H9 (cell line): ENCODE results near the gene PMEPA1. TPM values are rescaled to one million over a fixed set of nuclear protein-coding genes. Genes with fewer than 3 reads are reported as not detected.
A peak's percentile ranks its signal among the peaks of the same experiment; 100 is the strongest.

Source experiments
- DNase-seq: peaks from one replicate; pipeline ENCODE4 v3.0.0-alpha.2; 2017
- H2AFZ ChIP-seq: one replicate; pipeline ENCODE4 v1.6.1; 2013; ENCODE audit warnings: mild to moderate bottlenecking, low read length, control low read depth, moderate library complexity
- H2AK5ac ChIP-seq: 2 replicates; pipeline ENCODE4 v1.6.1; 2013; ENCODE audit warnings: low read length, control low read depth, mixed read lengths; ENCODE audit not compliant: insufficient read length
- H2BK120ac ChIP-seq: one replicate; pipeline ENCODE4 v1.6.1; 2013; ENCODE audit warnings: low read depth, mild to moderate bottlenecking, low read length, control low read depth, inconsistent platforms; ENCODE audit not compliant: poor library complexity, severe bottlenecking
- H2BK12ac ChIP-seq: 2 replicates; pipeline ENCODE4 v1.6.1; 2013; ENCODE audit warnings: low read length, control low read depth, mixed read lengths, low read depth; ENCODE audit not compliant: insufficient read length
- H2BK15ac ChIP-seq: 2 replicates; pipeline ENCODE4 v1.6.1; 2013; ENCODE audit warnings: low read depth, low read length, control low read depth
- H2BK20ac ChIP-seq: one replicate; pipeline ENCODE4 v1.6.1; 2013; ENCODE audit warnings: low read depth, mild to moderate bottlenecking, low read length, control low read depth, inconsistent platforms; ENCODE audit not compliant: poor library complexity, severe bottlenecking
- H2BK5ac ChIP-seq: 2 replicates; pipeline ENCODE4 v1.6.1; 2013; ENCODE audit warnings: low read length, control low read depth, mixed read lengths; ENCODE audit not compliant: insufficient read length
- H3K14ac ChIP-seq: 2 replicates; pipeline ENCODE4 v1.6.1; 2013; ENCODE audit warnings: low read length, control low read depth; ENCODE audit not compliant: insufficient read depth
- H3K18ac ChIP-seq: 2 replicates; pipeline ENCODE4 v1.6.1; 2013; ENCODE audit warnings: low read depth, mild to moderate bottlenecking, mixed read lengths, low read length, control low read depth; ENCODE audit not compliant: insufficient read length
- H3K23ac ChIP-seq: 2 replicates; pipeline ENCODE4 v1.6.1; 2013; ENCODE audit warnings: low read length, control low read depth, mixed read lengths, low read depth; ENCODE audit not compliant: insufficient read length
- H3K23me2 ChIP-seq: 2 replicates; pipeline ENCODE4 v1.6.1; 2013; ENCODE audit warnings: low read depth, mild to moderate bottlenecking, mixed read lengths, low read length, control low read depth; ENCODE audit not compliant: insufficient read length, poor library complexity, severe bottlenecking
- H3K27ac ChIP-seq: 2 replicates; pipeline ENCODE4 v1.5.1; 2013; ENCODE audit warnings: low read length, control low read depth, mixed read lengths, low read depth; ENCODE audit not compliant: insufficient read length
- H3K27me3 ChIP-seq: 2 replicates; pipeline ENCODE4 v1.6.1; 2013; ENCODE audit warnings: low read length, control low read depth, inconsistent platforms; ENCODE audit not compliant: insufficient read depth
- H3K4ac ChIP-seq: 2 replicates; pipeline ENCODE4 v1.6.1; 2013; ENCODE audit warnings: low read depth, mild to moderate bottlenecking, control low read depth, inconsistent platforms, low read length, moderate library complexity
- H3K4me1 ChIP-seq: 2 replicates; pipeline ENCODE4 v1.6.1; 2013; ENCODE audit warnings: low read length, control low read depth, inconsistent platforms; ENCODE audit not compliant: insufficient read depth
- H3K4me2 ChIP-seq: 2 replicates; pipeline ENCODE4 v1.6.1; 2013; ENCODE audit warnings: low read length, control low read depth, mixed read lengths; ENCODE audit not compliant: insufficient read length, insufficient read depth
- H3K56ac ChIP-seq: 2 replicates; pipeline ENCODE4 v1.6.1; 2013; ENCODE audit warnings: low read depth, mild to moderate bottlenecking, mixed read lengths, low read length, control low read depth; ENCODE audit not compliant: insufficient read length
- H3K79me1 ChIP-seq: 2 replicates; pipeline ENCODE4 v1.6.1; 2013; ENCODE audit warnings: low read depth, mild to moderate bottlenecking, moderate library complexity, low read length, control low read depth, inconsistent platforms; ENCODE audit not compliant: insufficient read depth, poor library complexity, severe bottlenecking
- H3K79me2 ChIP-seq: 2 replicates; pipeline ENCODE4 v1.6.1; 2013; ENCODE audit warnings: low read length, control low read depth, inconsistent platforms; ENCODE audit not compliant: insufficient read depth
- H3K9ac ChIP-seq: 2 replicates; pipeline ENCODE4 v1.6.1; 2013; ENCODE audit warnings: low read length, control low read depth, mixed read lengths; ENCODE audit not compliant: insufficient read length; ENCODE audit errors: extremely low read depth
- H3K9me3 ChIP-seq: one replicate; pipeline ENCODE4 v1.6.1; 2013; ENCODE audit warnings: low read depth, low read length, inconsistent platforms; ENCODE audit not compliant: control insufficient read depth
- H3T11ph ChIP-seq: one replicate; pipeline ENCODE4 v1.6.1; 2013; ENCODE audit warnings: mild to moderate bottlenecking, low read length, control low read depth, inconsistent platforms
- H4K20me1 ChIP-seq: one replicate; pipeline ENCODE4 v1.6.1; 2013; ENCODE audit not compliant: control insufficient read depth, insufficient read length, insufficient read depth
- H4K5ac ChIP-seq: 2 replicates; pipeline ENCODE4 v1.6.1; 2013; ENCODE audit warnings: low read depth, mild to moderate bottlenecking, mixed read lengths, low read length, control low read depth; ENCODE audit not compliant: insufficient read length
- H4K8ac ChIP-seq: replicated peaks from 2 replicates; pipeline ENCODE4 v1.6.1; 2013; ENCODE audit warnings: low read length, control low read depth, mixed read lengths, low read depth; ENCODE audit not compliant: insufficient read length
- H4K91ac ChIP-seq: 2 replicates; pipeline ENCODE4 v1.6.1; 2013; ENCODE audit warnings: low read depth, mild to moderate bottlenecking, moderate library complexity, mixed read lengths, low read length, control low read depth; ENCODE audit not compliant: insufficient read length
- H3K27ac Mint-ChIP-seq, 3 experiments: 2 replicates in 2 of 3; 3 replicates in 1 of 3; pipeline ENCODE4 v1.8.0; 2020 to 2021; ENCODE audit warnings: mixed read lengths in 3 of 3, mild to moderate bottlenecking in 1 of 3, moderate library complexity in 1 of 3
- H3K27me3 Mint-ChIP-seq: 2 replicates; pipeline ENCODE4 v1.8.0; 2021; ENCODE audit warnings: low read depth, mild to moderate bottlenecking, moderate library complexity, mixed read lengths
- H3K36me3 Mint-ChIP-seq, 3 experiments: 2 replicates in 2 of 3; 3 replicates in 1 of 3; pipeline ENCODE4 v1.8.0; 2020 to 2021; ENCODE audit warnings: low read depth in 3 of 3, mixed read lengths in 3 of 3; ENCODE audit not compliant: insufficient read depth in 1 of 3
- H3K4me1 Mint-ChIP-seq, 2 experiments: 2 replicates each; pipeline ENCODE4 v1.8.0; 2020; ENCODE audit warnings: mixed read lengths in 2 of 2
- H3K4me3 Mint-ChIP-seq, 2 experiments: 2 replicates in 1 of 2; 3 replicates in 1 of 2; pipeline ENCODE4 v1.8.0; 2020 to 2021; ENCODE audit warnings: mild to moderate bottlenecking in 2 of 2, mixed read lengths in 2 of 2, moderate library complexity in 1 of 2
- H3K9me3 Mint-ChIP-seq, 2 experiments: 2 replicates in 1 of 2; 3 replicates in 1 of 2; pipeline ENCODE4 v1.8.0; 2020; ENCODE audit warnings: mild to moderate bottlenecking in 2 of 2, mixed read lengths in 2 of 2, moderate library complexity in 1 of 2
- WGBS: extraction: QIAGEN DNeasy Blood & Tissue Kit; methylation state at CpG from one replicate; pipeline ENCODE4 v1.1.7; 2013; ENCODE audit warnings: missing lambda C conversion rate, low lambda C conversion rate, mixed read lengths; ENCODE audit not compliant: insufficient read length; ENCODE audit errors: extremely low coverage; 5-methylcytosine and 5-hydroxymethylcytosine counted together
- total RNA-seq: library from RNA; stranded (reverse); gene quantifications from 2 replicates; pipeline ENCODE4 v1.2.1, GENCODE V29; 2021
- TF ChIP-seq, protein P1 (sequence below): fragments of 200-600 bp; sonication (generic); conservative IDR thresholded peaks from 3 replicates; pipeline ENCODE4 v1.8.0; 2021; ENCODE audit warnings: antibody characterized with exemption, mild to moderate bottlenecking

PMEPA1 gene
- total RNA-seq, 1 experiment from 2014 or later = 34.6 TPM

DNA sequence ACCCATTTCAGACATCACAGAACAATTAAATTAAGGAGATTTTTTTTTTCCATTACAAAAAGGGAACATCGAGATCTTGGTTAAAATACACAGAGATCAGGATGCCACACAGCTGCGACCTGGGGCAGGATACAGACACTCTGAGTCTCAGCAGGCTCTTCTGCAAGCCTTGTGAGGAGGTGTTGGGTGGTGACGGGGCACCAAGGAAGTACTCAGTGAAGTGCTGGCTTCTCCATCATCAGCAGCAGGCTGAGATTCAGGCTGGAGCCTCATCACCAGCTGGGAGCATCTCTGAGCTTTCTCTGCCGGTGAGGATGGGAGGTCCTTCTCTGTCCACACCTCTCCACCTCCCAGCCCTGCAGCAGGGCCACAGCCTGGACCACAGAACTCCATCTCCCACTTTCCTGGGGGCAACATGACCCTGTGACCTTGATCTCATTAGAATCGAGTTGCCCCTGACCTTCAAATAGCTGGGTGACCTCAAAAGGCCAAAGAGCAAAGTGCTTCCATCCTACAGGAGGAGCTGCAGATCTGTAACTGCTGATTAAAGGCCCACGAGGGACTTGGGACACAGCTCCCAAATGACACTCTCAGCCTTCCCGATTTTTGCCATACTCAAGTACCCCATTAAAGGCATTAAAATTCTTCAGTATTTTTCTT lies 16.0 kb downstream of the PMEPA1 start:
- TF ChIP-seq, protein P1, sequence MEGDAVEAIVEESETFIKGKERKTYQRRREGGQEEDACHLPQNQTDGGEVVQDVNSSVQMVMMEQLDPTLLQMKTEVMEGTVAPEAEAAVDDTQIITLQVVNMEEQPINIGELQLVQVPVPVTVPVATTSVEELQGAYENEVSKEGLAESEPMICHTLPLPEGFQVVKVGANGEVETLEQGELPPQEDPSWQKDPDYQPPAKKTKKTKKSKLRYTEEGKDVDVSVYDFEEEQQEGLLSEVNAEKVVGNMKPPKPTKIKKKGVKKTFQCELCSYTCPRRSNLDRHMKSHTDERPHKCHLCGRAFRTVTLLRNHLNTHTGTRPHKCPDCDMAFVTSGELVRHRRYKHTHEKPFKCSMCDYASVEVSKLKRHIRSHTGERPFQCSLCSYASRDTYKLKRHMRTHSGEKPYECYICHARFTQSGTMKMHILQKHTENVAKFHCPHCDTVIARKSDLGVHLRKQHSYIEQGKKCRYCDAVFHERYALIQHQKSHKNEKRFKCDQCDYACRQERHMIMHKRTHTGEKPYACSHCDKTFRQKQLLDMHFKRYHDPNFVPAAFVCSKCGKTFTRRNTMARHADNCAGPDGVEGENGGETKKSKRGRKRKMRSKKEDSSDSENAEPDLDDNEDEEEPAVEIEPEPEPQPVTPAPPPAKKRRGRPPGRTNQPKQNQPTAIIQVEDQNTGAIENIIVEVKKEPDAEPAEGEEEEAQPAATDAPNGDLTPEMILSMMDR = no peak
- Histone ChIP-seq H3K4me1 (no peaks in the 10 kb centered on the region), H3K14ac (no peak overlapping the region), H3K56ac (no peak overlapping the region), H3K79me2 (peaks cover 61% of the 10 kb centered on the region; the same call in 1 of the 2 replicates), H3K27me3 (no peaks in the 10 kb centered on the region), H2BK15ac (no peak overlapping the region), H3K4me2 (no peak overlapping the region), H3K18ac (peak overlapping the region; percentile 35), H4K5ac (no peak overlapping the region), H2BK20ac (no peak overlapping the region), H4K91ac (no peak overlapping the region), H3K9me3 (no peaks in the 10 kb centered on the region), H2AFZ (no peak overlapping the region), H3T11ph (no peak overlapping the region), H2BK12ac (no peak overlapping the region), H4K8ac (no peak overlapping the region), H3K79me1 (peaks cover 15% of the 10 kb centered on the region), H3K23me2 (no peaks in the 10 kb centered on the region), H2AK5ac (no peak overlapping the region), H3K4ac (no peak overlapping the region), H3K27ac (no peak overlapping the region), H2BK5ac (no peak overlapping the region), H3K23ac (no peak overlapping the region), H3K9ac (no peak overlapping the region), H4K20me1 (no peaks in the 10 kb centered on the region), H2BK120ac (no peak overlapping the region)
- Mint-ChIP-seq H3K4me1 (peaks cover 40 to 69% of the 10 kb centered on the region in 2 experiments), H3K27ac (peak overlapping the region in 2 of 3 experiments; percentile 40 to 82; a peak in 2 of 7 replicates), H3K27me3 (no peaks in the 10 kb centered on the region), H3K4me3 (no peak overlapping the region; a peak in 1 of 5 replicates), H3K36me3 (no peaks in the 10 kb centered on the region; a peak in 1 of 7 replicates), H3K9me3 (no peaks in the 10 kb centered on the region)
- WGBS = no CpG with 5 or more reads among the region's 7 CpGs
- DNase-seq = no peak
